GM21723 (cell line): ENCODE measurements around the gene CD37.
"Not testable (repeated sequence)": the region's sequence is repeated elsewhere in the genome, so short reads cannot be mapped to it uniquely, and the experiment has no call there.

Experiments used
- ATAC-seq: cut with Tn5 transposase; IDR thresholded peaks from one replicate; pipeline ENCODE4 v1.9.1; 2021; ENCODE audit warnings: mild to moderate bottlenecking, moderate library complexity; ENCODE audit not compliant: unreplicated experiment

Gene CD37

GRCh38 chr19:49373174-49373573 lies 38.0 kb downstream of the CD37 start:
- ATAC-seq: not testable (repeated sequence)

- no peak for ATAC-seq
These were observed 39.6 kb downstream of the CD37 start for GRCh38 chr19:49374665-49375434.

- ATAC-seq: no peak
These were observed 43.3 kb downstream of the CD37 start for GRCh38 chr19:49378512-49378911.

- no peak for ATAC-seq
These were observed 45.2 kb downstream of the CD37 start for GRCh38 chr19:49380391-49380790.

GRCh38 chr19:49382639-49383038 lies 47.4 kb downstream of the CD37 start:
- no peak for ATAC-seq

- no peak for ATAC-seq
These were observed 48.4 kb downstream of the CD37 start for GRCh38 chr19:49383599-49383998.

- ATAC-seq: no peak
These were observed 52.7 kb downstream of the CD37 start, which contains the start of gene KASH5 for GRCh38 chr19:49387936-49388372. Gene KASH5 (plus strand): TSS chr19:49388249. CDS start chr19:49390884, 2,635 bp downstream.

GRCh38 chr19:49389406-49389805 lies 54.2 kb downstream of the CD37 start:
- no peak for ATAC-seq
